Loucy (cell line): ENCODE measurements around the gene WASL.

Source experiments
- H2AFZ ChIP-seq: fragments of 200-600 bp; sonication (generic); 2 replicates; pipeline ENCODE4 v1.6.0; 2016; ENCODE audit warnings: antibody characterized with exemption, mild to moderate bottlenecking, low read length, moderate library complexity
- H3F3A ChIP-seq: fragments of 200-600 bp; 2 replicates; pipeline ENCODE4 v1.6.0; 2016; ENCODE audit warnings: antibody characterized with exemption, low read depth, mild to moderate bottlenecking
- H3K27me3 ChIP-seq: fragments of 200-600 bp; sonication (generic); 2 replicates; pipeline ENCODE4 v1.6.1; 2014; ENCODE audit warnings: low read length, mild to moderate bottlenecking; ENCODE audit not compliant: insufficient read depth, poor library complexity, severe bottlenecking
- H3K36me3 ChIP-seq: fragments of 200-600 bp; sonication (generic); 2 replicates; pipeline ENCODE4 v1.6.1; 2016; ENCODE audit warnings: low read length; ENCODE audit not compliant: insufficient read depth
- H3K4me1 ChIP-seq: fragments of 200-600 bp; sonication (generic); 2 replicates; pipeline ENCODE4 v1.5.1; 2014; ENCODE audit warnings: low read length, mild to moderate bottlenecking; ENCODE audit not compliant: insufficient read depth, poor library complexity, severe bottlenecking
- H3K4me2 ChIP-seq: fragments of 200-600 bp; sonication (generic); 2 replicates; pipeline ENCODE4 v1.6.0; 2014; ENCODE audit warnings: antibody characterized with exemption, low read length, low read depth, mild to moderate bottlenecking; ENCODE audit not compliant: poor library complexity, severe bottlenecking
- H3K4me3 ChIP-seq: fragments of 200-600 bp; sonication (generic); 2 replicates; pipeline ENCODE4 v1.5.1; 2014; ENCODE audit warnings: low read length, mild to moderate bottlenecking, mixed read lengths; ENCODE audit not compliant: poor library complexity, severe bottlenecking
- H3K79me2 ChIP-seq: fragments of 200-600 bp; sonication (generic); 2 replicates; pipeline ENCODE4 v1.6.1; 2014; ENCODE audit warnings: low read length; ENCODE audit not compliant: insufficient read depth
- H3K9ac ChIP-seq: fragments of 200-600 bp; sonication (generic); 2 replicates; pipeline ENCODE4 v1.6.0; 2014; ENCODE audit warnings: mild to moderate bottlenecking, low read depth, low read length, moderate library complexity; ENCODE audit not compliant: poor library complexity, severe bottlenecking
- H3K9me2 ChIP-seq: fragments of 200-600 bp; sonication (generic); replicated peaks from 2 replicates; pipeline ENCODE4 v1.6.1; 2016; ENCODE audit warnings: low read depth, low read length, mixed read lengths
- H3K9me3 ChIP-seq: fragments of 200-600 bp; sonication (generic); 2 replicates; pipeline ENCODE4 v1.6.1; 2014; ENCODE audit warnings: mild to moderate bottlenecking, antibody characterized with exemption, low read length, low read depth; ENCODE audit not compliant: insufficient read depth
- H4K20me1 ChIP-seq: fragments of 200-600 bp; sonication (generic); 2 replicates; pipeline ENCODE4 v1.6.0; 2014; ENCODE audit warnings: antibody characterized with exemption, low read length, mild to moderate bottlenecking; ENCODE audit not compliant: insufficient read depth, poor library complexity, severe bottlenecking
- CTCF ChIP-seq: fragments of 200-600 bp; sonication (generic); conservative IDR thresholded peaks from 2 replicates; pipeline ENCODE4 v1.5.1; 2014; ENCODE audit warnings: mild to moderate bottlenecking, antibody characterized with exemption, low read length
- EZH2phosphoT487 ChIP-seq: fragments of 200-600 bp; IDR thresholded peaks from 2 replicates; pipeline ENCODE4 v1.6.1; 2018; ENCODE audit warnings: antibody characterized with exemption, mild to moderate bottlenecking, moderate library complexity, borderline replicate concordance

WASL gene

GRCh38 chr7:123763191-123763661 lies 14.4 kb upstream of the WASL start:
- Histone ChIP-seq H3K36me3 (no peaks in the 10 kb centered on the region), H3F3A (no peaks in the 10 kb centered on the region), H3K79me2 (no peaks in the 10 kb centered on the region), H4K20me1 (no peaks in the 10 kb centered on the region), H3K9me2 (no peaks in the 10 kb centered on the region), H3K4me3 (no peak overlapping the region), H3K9me3 (no peaks in the 10 kb centered on the region), H3K27me3 (no peaks in the 10 kb centered on the region), H3K4me1 (no peaks in the 10 kb centered on the region), H3K4me2 (no peak overlapping the region), H2AFZ (no peak overlapping the region), H3K9ac (no peak overlapping the region)
- no peak for TF ChIP-seq CTCF
- no peak for TF ChIP-seq EZH2phosphoT487

GRCh38 chr7:123761729-123762128 lies 12.9 kb upstream of the WASL start:
- Histone ChIP-seq H3K9me2 (no peaks in the 10 kb centered on the region), H3K79me2 (no peaks in the 10 kb centered on the region), H3K4me1 (peaks cover 4% of the 10 kb centered on the region), H3K9ac (no peak overlapping the region), H3K9me3 (no peaks in the 10 kb centered on the region), H4K20me1 (no peaks in the 10 kb centered on the region), H3F3A (no peaks in the 10 kb centered on the region), H3K4me2 (no peak overlapping the region), H3K36me3 (no peaks in the 10 kb centered on the region), H2AFZ (no peak overlapping the region), H3K4me3 (no peak overlapping the region), H3K27me3 (no peaks in the 10 kb centered on the region)
- TF ChIP-seq CTCF = no peak
- no peak for TF ChIP-seq EZH2phosphoT487

- TF ChIP-seq CTCF (no peak), EZH2phosphoT487 (no peak)
- H3K4me3 ChIP-seq = no peak overlapping the region
- H3K79me2 ChIP-seq = no peaks in the 10 kb centered on the region
- H3K9me2 ChIP-seq = no peaks in the 10 kb centered on the region
- H4K20me1 ChIP-seq = no peaks in the 10 kb centered on the region
- peak overlapping the region; percentile 75; the same call in 1 of the 2 replicates for H2AFZ ChIP-seq
- H3F3A ChIP-seq = no peaks in the 10 kb centered on the region
- H3K27me3 ChIP-seq = no peaks in the 10 kb centered on the region
- no peak overlapping the region for H3K4me2 ChIP-seq
- H3K36me3 ChIP-seq = no peaks in the 10 kb centered on the region
- peaks cover 16% of the 10 kb centered on the region for H3K4me1 ChIP-seq
- no peak overlapping the region for H3K9ac ChIP-seq
- H3K9me3 ChIP-seq = no peaks in the 10 kb centered on the region
Measured at GRCh38 chr7:123757095-123757494, 8.3 kb upstream of the WASL start.
